ENCODE results near the gene ST3GAL5. TPM values are rescaled to one million over a fixed set of nuclear protein-coding genes. Genes with fewer than 3 reads are reported as not detected.

The ST3GAL5 gene
- total and polyA plus RNA-seq, 2 of the 8 experiments (the other 6 are each of a cell fraction or from before 2014, with no cell fraction given): 1.9 to 4.5 TPM

DNA sequence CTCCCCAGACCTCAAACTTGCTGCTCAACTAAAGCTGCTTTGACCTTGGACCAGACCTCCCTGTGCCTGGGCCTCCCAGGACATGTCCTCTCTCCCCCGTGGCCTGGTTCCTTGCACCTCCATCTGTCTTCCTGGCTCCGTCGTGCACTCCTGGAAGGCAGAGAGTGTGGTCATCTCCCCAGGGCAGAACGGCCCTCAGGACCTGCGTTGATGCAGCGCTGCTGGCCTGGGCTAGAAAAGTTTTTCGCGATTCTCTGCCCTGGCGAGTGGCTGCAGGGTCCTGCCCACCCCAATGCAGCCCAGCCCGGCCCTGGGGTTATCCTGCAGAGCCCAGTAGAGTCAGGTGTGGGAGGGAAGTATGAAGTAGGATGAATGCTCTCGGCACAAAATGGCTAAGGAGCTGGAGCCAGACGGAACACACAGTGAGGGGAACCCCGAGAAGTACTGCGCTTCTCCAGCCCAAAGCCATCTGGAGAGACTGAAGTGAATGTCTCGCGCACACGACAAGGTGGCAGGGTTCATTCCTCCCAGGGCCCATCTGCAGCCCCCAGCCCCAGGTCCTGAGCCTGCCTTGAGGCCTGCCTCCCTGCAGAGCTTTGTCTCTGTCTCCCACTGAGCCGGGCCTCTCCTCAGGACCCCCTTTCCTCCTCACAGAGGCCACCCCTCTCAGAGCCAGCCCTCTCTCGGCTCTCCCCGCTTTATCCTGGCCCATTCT is 93.3 kb downstream of the ST3GAL5 start (continued):
- TF ChIP-seq SP4 (IDR thresholded peaks at IDR 0.05; ENCODE audit: low read length) (no peak), CBX5 (IDR thresholded peaks at IDR 0.05; ENCODE audit: low read depth, low read length) (no peak), BCL11A (IDR thresholded peaks at IDR 0.05; ENCODE audit: low read depth in 2 of 2, low read length in 2 of 2) (no peak)
- TF ChIP-seq, protein P1, sequence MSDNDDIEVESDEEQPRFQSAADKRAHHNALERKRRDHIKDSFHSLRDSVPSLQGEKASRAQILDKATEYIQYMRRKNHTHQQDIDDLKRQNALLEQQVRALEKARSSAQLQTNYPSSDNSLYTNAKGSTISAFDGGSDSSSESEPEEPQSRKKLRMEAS (IDR thresholded peaks at IDR 0.05): no peak

Measured in H1 (cell line).